ENCODE data around the gene NFE2L2.

DNA sequence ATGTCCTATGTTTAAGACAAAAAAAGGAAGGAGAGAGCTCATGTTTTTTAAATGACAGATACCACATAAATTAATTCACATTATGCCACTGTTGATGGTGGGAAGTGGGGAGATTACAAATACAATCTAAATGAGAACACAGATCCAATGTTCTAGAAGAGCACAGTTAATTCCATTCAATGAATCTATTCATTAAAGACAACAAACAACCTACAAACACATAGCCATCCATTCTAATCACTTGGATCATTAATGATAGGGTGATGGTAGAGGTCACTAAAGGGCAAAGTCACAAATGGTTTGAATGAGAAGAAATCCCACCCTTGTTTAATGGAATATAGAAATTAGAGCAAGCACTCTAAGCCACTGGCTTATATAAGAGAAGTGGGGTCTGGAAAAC is 30.3 kb downstream of the NFE2L2 start:
- TF ChIP-seq, protein P1, sequence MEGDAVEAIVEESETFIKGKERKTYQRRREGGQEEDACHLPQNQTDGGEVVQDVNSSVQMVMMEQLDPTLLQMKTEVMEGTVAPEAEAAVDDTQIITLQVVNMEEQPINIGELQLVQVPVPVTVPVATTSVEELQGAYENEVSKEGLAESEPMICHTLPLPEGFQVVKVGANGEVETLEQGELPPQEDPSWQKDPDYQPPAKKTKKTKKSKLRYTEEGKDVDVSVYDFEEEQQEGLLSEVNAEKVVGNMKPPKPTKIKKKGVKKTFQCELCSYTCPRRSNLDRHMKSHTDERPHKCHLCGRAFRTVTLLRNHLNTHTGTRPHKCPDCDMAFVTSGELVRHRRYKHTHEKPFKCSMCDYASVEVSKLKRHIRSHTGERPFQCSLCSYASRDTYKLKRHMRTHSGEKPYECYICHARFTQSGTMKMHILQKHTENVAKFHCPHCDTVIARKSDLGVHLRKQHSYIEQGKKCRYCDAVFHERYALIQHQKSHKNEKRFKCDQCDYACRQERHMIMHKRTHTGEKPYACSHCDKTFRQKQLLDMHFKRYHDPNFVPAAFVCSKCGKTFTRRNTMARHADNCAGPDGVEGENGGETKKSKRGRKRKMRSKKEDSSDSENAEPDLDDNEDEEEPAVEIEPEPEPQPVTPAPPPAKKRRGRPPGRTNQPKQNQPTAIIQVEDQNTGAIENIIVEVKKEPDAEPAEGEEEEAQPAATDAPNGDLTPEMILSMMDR (IDR thresholded peaks at IDR 0.05 in 4 of 5, conservative IDR thresholded peaks at IDR 0.05 in 1 of 5) = no peak
- no peak for TF ChIP-seq POLR2A (IDR thresholded peaks at IDR 0.05)

All from gastrocnemius medialis (tissue), 4 donors.